Endothelial cell (in vitro differentiated cells): ENCODE measurements around the gene SORCS2. TPM values are rescaled to one million over a fixed set of nuclear protein-coding genes. Genes with fewer than 3 reads are reported as not detected.

Experiments used
- DNase-seq: peaks from one replicate; pipeline ENCODE4 v3.0.0; 2021; ENCODE audit warnings: low spot score
- H3K27ac Mint-ChIP-seq: one replicate; pipeline ENCODE4 v1.8.0; 2021; ENCODE audit warnings: mixed read lengths, inconsistent platforms; ENCODE audit not compliant: unreplicated experiment
- H3K27me3 Mint-ChIP-seq: one replicate; pipeline ENCODE4 v1.8.0; 2021; ENCODE audit warnings: mild to moderate bottlenecking, moderate library complexity, mixed read lengths, inconsistent platforms; ENCODE audit not compliant: unreplicated experiment
- H3K36me3 Mint-ChIP-seq: one replicate; pipeline ENCODE4 v1.8.0; 2021; ENCODE audit warnings: mild to moderate bottlenecking, low read depth, mixed read lengths, inconsistent platforms; ENCODE audit not compliant: unreplicated experiment
- H3K4me1 Mint-ChIP-seq: one replicate; pipeline ENCODE4 v1.8.0; 2021; ENCODE audit warnings: mild to moderate bottlenecking, mixed read lengths, inconsistent platforms; ENCODE audit not compliant: unreplicated experiment
- H3K4me3 Mint-ChIP-seq: one replicate; pipeline ENCODE4 v1.8.0; 2021; ENCODE audit warnings: mild to moderate bottlenecking, mixed read lengths, inconsistent platforms; ENCODE audit not compliant: unreplicated experiment
- H3K9me3 Mint-ChIP-seq: one replicate; pipeline ENCODE4 v1.8.0; 2021; ENCODE audit warnings: mixed read lengths, inconsistent platforms; ENCODE audit not compliant: unreplicated experiment
- total RNA-seq: library from RNA; stranded (reverse); fragmentation: NEBNext Ultra II Directional; extraction: Animal tissue kit (Norgen Biotek cat#: 25700); gene quantifications from one replicate; pipeline ENCODE4 v1.2.1, GENCODE V29; 2021; ENCODE audit not compliant: unreplicated experiment
- TF ChIP-seq, protein P1 (sequence below): fragments of 200-600 bp; sonication (generic); IDR thresholded peaks from one replicate; pipeline ENCODE4 v1.5.0; 2021; ENCODE audit warnings: antibody characterized with exemption; ENCODE audit not compliant: unreplicated experiment

SORCS2 gene
- total RNA-seq, 1 donor from 2014 or later, result 1.3 TPM

DNA sequence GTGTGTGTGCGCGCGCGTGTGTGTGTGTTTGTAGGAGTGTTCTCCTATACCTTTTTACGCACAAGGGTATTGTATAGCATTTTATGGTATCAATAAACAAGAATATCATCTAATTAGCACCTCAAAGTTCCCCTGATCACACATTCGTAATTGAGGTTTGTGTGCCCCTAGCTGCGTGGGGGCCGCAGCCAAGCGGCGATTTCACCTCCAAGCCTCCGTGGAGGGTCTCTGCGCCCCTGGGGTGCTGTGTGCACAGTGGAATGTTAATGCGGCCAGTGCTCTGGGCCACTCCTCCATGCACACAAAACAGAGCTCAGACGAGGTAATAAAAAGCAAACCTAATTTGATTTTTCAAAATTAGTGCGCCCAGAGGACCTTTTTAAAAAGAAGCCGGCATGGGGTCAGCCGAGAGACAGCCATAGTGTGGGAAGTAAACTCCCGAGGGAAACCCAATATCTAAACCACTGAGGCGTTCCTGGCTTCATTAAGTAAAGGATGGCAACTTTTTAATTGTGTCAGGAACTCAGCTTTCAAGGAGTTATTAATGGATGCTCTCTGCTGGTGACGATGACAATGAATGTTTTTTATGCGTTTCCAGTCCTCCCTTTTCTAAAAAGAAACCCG is 110.6 kb downstream of the SORCS2 start:
- TF ChIP-seq, protein P1, sequence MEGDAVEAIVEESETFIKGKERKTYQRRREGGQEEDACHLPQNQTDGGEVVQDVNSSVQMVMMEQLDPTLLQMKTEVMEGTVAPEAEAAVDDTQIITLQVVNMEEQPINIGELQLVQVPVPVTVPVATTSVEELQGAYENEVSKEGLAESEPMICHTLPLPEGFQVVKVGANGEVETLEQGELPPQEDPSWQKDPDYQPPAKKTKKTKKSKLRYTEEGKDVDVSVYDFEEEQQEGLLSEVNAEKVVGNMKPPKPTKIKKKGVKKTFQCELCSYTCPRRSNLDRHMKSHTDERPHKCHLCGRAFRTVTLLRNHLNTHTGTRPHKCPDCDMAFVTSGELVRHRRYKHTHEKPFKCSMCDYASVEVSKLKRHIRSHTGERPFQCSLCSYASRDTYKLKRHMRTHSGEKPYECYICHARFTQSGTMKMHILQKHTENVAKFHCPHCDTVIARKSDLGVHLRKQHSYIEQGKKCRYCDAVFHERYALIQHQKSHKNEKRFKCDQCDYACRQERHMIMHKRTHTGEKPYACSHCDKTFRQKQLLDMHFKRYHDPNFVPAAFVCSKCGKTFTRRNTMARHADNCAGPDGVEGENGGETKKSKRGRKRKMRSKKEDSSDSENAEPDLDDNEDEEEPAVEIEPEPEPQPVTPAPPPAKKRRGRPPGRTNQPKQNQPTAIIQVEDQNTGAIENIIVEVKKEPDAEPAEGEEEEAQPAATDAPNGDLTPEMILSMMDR, result no peak
- no peaks in the 10 kb centered on the region for H3K9me3 Mint-ChIP-seq
- no peak overlapping the region for H3K4me3 Mint-ChIP-seq
- H3K36me3 Mint-ChIP-seq, result no peaks in the 10 kb centered on the region
- no peak overlapping the region for H3K27ac Mint-ChIP-seq
- H3K27me3 Mint-ChIP-seq, result peaks cover 19% of the 10 kb centered on the region
- no peak for DNase-seq
- peaks cover 22% of the 10 kb centered on the region for H3K4me1 Mint-ChIP-seq

DNA sequence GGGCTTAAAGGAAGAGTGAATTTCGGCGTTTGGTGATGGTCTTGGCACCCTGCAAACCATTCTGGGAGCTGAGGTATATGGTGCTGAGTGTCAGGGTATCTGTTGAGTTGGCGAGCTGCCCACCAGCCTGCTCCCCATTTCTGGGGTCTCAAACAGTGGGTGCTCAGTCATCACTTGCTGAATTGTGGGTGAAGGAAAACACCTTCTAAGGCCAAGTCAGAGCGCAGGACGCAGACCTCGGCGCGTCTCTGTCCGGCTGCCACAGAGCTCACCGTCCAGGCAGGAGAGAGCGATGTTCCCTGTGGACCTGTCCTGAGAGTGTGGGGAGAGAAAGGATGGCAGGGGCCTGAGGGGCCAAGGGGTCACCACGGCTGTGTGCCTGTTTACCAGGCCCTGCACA is 111.2 kb downstream of the SORCS2 start:
- no peak overlapping the region for H3K27ac Mint-ChIP-seq
- no peak for DNase-seq
- H3K27me3 Mint-ChIP-seq, result peaks cover 19% of the 10 kb centered on the region
- peaks cover 16% of the 10 kb centered on the region for H3K4me1 Mint-ChIP-seq
- H3K9me3 Mint-ChIP-seq, result no peaks in the 10 kb centered on the region
- TF ChIP-seq, protein P1, result no peak
- no peak overlapping the region for H3K4me3 Mint-ChIP-seq
- H3K36me3 Mint-ChIP-seq, result no peaks in the 10 kb centered on the region

DNA sequence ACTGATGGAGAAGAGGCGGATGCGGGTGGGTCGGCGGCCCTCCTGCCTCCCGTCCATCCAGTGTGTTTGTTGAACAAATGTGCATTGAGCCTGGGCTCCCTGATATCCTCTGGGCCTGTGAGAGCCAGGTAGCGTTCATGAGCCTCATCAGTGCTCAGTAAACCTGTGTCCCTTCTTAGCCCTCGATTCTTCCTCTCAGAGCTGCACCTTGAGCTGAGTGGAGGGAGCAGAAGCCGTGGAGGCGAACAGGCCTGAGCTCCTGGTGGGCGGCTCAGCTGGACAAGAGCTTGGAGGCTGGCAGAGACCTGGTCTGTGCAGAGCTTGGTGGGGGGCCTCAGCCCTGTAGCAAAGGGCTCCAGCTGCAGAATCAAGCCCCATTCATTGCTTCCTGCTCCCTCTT is 112.1 kb downstream of the SORCS2 start:
- H3K27me3 Mint-ChIP-seq, result peaks cover 18% of the 10 kb centered on the region
- no peak overlapping the region for H3K27ac Mint-ChIP-seq
- DNase-seq, result no peak
- no peaks in the 10 kb centered on the region for H3K9me3 Mint-ChIP-seq
- H3K36me3 Mint-ChIP-seq, result no peaks in the 10 kb centered on the region
- TF ChIP-seq, protein P1, result no peak
- H3K4me1 Mint-ChIP-seq, result peaks cover 13% of the 10 kb centered on the region
- H3K4me3 Mint-ChIP-seq, result no peak overlapping the region

DNA sequence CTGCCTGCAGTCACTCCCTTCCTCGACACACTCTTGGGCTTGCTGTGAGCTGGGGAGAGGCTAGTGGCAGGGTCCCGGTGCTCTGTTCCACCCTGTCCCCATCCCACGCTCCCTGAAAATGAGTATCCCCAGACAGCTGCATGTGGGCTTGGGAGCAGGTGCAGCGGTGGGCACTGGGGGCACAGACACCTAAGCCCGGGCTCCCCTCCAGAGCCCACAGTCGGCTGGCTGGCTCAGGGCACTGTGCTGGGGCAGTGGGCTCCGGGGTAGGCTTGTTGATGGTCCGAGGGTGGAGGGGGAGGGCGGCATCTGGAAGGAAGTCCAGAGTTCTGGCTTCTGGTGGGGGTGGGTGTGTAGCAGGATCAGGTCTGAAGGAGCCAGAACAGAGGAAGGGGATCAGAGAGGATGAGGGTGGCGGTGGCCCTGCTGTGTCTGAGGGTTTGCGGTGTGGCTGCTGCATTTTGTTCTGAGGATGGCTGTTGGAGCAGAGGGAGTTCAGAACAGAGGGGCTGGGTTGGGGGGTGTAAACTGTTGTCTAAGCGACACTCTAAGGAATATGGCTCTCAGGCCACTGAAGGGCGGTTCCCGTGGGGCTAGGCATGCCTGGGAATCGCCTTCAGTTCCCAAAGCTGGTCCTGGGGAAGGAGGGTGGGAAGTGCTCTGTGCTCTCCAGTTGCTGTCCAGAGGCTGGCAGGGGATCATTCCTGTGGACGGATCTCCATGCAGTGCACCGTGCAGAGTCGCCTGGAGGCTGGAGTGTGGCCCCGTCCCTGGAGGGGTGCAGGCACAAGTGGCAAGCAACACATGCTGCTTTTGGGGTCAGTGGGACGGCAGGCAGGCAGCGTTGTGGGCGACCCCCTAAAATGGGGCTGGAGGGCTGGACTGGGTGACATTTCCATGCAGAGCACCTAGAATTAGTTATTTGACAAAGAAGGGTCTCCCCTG is 114.0 kb downstream of the SORCS2 start:
- Mint-ChIP-seq H3K4me3 (no peak overlapping the region), H3K4me1 (peaks cover 3% of the 10 kb centered on the region), H3K27me3 (peaks cover 20% of the 10 kb centered on the region), H3K9me3 (no peaks in the 10 kb centered on the region), H3K27ac (no peak overlapping the region), H3K36me3 (no peaks in the 10 kb centered on the region)
- TF ChIP-seq, protein P1, result no peak
- no peak for DNase-seq

DNA sequence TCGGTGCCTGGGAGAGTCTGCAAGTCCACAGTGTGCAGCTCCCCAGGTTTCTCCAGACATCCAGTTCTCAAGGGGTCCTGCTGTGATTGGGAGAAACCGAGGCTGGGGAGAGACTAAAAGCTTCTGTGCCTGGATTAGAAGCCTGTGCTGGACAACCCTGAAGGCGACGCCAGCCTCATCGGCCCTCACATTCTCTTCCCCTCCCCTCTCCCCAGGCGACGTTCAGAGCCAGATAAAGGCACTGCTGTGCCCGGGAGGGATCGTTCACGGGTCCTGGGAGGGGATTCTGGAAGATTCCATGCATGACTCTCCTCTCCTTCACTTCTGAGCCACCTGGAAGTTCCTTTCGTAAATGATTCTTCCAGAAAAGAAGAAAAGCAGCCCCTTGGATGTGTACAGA is 114.6 kb downstream of the SORCS2 start:
- DNase-seq, result no peak
- TF ChIP-seq, protein P1, result no peak
- H3K36me3 Mint-ChIP-seq, result no peaks in the 10 kb centered on the region
- no peaks in the 10 kb centered on the region for H3K9me3 Mint-ChIP-seq
- H3K27me3 Mint-ChIP-seq, result peaks cover 20% of the 10 kb centered on the region
- peaks cover 3% of the 10 kb centered on the region for H3K4me1 Mint-ChIP-seq
- H3K4me3 Mint-ChIP-seq, result no peak overlapping the region
- no peak overlapping the region for H3K27ac Mint-ChIP-seq
